Adrenal gland (tissue), 12 donors: ENCODE results near the gene MTUS2. TPM values are rescaled to one million over a fixed set of nuclear protein-coding genes. Genes with fewer than 3 reads are reported as not detected.

Source experiments
- DNase-seq, 7 donors: peaks; one replicate each; pipeline ENCODE4 v3.0.0-alpha.2; 2019 to 2020
- H3K27ac ChIP-seq, 5 donors: fragments of 200-600 bp; sonication (generic) in 4 of 5; 1 replicate in 3 of 5; 2 replicates in 2 of 5; pipeline versions ENCODE4 v1.5.1 to v1.8.0; 2016 to 2020; ENCODE audit warnings: mild to moderate bottlenecking in 1 of 5
- H3K27me3 ChIP-seq: fragments of 200-600 bp; 2 replicates; pipeline ENCODE4 v1.8.0; 2021
- H3K36me3 ChIP-seq, 2 donors: fragments of 200-600 bp; replicated peaks in 1 of 2; 1 replicate in 1 of 2; 2 replicates in 1 of 2; pipeline versions ENCODE4 v1.5.1 to v1.8.0; 2018 to 2022
- H3K4me1 ChIP-seq, 2 donors: fragments of 200-600 bp; replicated peaks in 1 of 2; 1 replicate in 1 of 2; 2 replicates in 1 of 2; pipeline versions ENCODE4 v1.5.1 to v1.8.0; 2018 to 2021
- H3K4me3 ChIP-seq, 4 donors: fragments of 200-600 bp; sonication (generic) in 3 of 4; one replicate each; pipeline ENCODE4 v1.5.1; 2016 to 2018
- H3K9me3 ChIP-seq, 3 donors: fragments of 200-600 bp; sonication (generic) in 1 of 3; replicated peaks in 1 of 3; 1 replicate in 2 of 3; 2 replicates in 1 of 3; pipeline versions ENCODE4 v1.5.1 to v1.8.0; 2016 to 2021
- POLR2A ChIP-seq, 2 donors: fragments of 450-650 bp; IDR thresholded peaks; one replicate each; pipeline ENCODE4 v1.6.1; 2017; ENCODE audit warnings: antibody characterized with exemption in 2 of 2, mild to moderate bottlenecking in 2 of 2, moderate library complexity in 1 of 2
- WGBS, 4 donors: extraction: QIAGEN DNeasy Blood & Tissue Kit in 2 of 4; methylation state at CpG; one replicate each; pipeline versions ENCODE4 v1.1.5 to v1.1.7; 2013 to 2017; 5-methylcytosine and 5-hydroxymethylcytosine counted together
- intact Hi-C, 2 donors: fragments of 100-400 bp; cut with DNase I; formaldehyde crosslinking; loops; one replicate each; pipeline versions ENCODE4 v1.14.1 to v1.15.0; 2022 to 2023
- polyA plus RNA-seq, 3 donors: library from polyadenylated mRNA; stranded (reverse); fragments of 200-250 nt in 2 of 3; fragments of 350-450 nt in 1 of 3; fragmentation: Illumina TruSeq in 1 of 3; extraction: RNeasy Lipid Tissue Mini Kit (QIAGEN cat#74804) in 1 of 3; gene quantifications; one replicate each; pipeline ENCODE4 v1.2.3, GENCODE V29; 2013 to 2014
- small RNA-seq, 2 donors: library from RNA; depleted of rRNA; stranded (forward); fragments of <200 nt; gene quantifications; one replicate each; pipeline ENCODE3, GENCODE V24; 2016
- total RNA-seq, 9 donors: library from RNA; depleted of rRNA in 4 of 9; stranded (reverse); fragments of >200 nt in 4 of 9; fragments of 120-200 nt in 1 of 9; fragmentation: NEBNext Ultra II Directional in 1 of 9; extraction: Animal tissue kit (Norgen Biotek cat#: 25700) in 1 of 9; gene quantifications; one replicate each; pipeline versions ENCODE4 v1.1.0 to v1.2.4, GENCODE V29; 2013 to 2023
- TF ChIP-seq, protein P1 (sequence below), 6 experiments: fragments of 450-650 bp in 4 of 6; fragments of 200-600 bp in 2 of 6; sonication (generic) in 1 of 6; IDR thresholded peaks; 1 replicate in 5 of 6; 2 replicates in 1 of 6; pipeline versions ENCODE4 v1.5.1 to v1.8.0; 2016 to 2021; ENCODE audit warnings: antibody characterized with exemption in 6 of 6, mild to moderate bottlenecking in 2 of 6, moderate library complexity in 1 of 6
- donor health status: healthy with polysubstance abuse.
- donor health status: Bipolar disorder and iron deficiency.
- donor health status: DM: yes; HTN: yes; CAD: no.
- donor health status: DM: no; HTN: no; CAD: no.
- donor health status: DM: no; HTN: no; CAD: no.
- donor health status: DM: yes; HTN: yes; CAD: no.

MTUS2 gene
- total and polyA plus RNA-seq, 12 donors: 0.07 to 0.24 (median 0.14) TPM; not detected in 5

GRCh38 chr13:29550430-29550988 lies 730.4 kb downstream of the MTUS2 start:
- WGBS, 4 donors: 92 to 100% (median 95%) methylated on average over 4 to 5 of the region's 5 CpGs
- Histone ChIP-seq H3K4me1 (no peaks in the 10 kb centered on the region), H3K9me3 (no peaks in the 10 kb centered on the region), H3K36me3 (no peaks in the 10 kb centered on the region), H3K27ac (no peak overlapping the region), H3K27me3 (no peaks in the 10 kb centered on the region), H3K4me3 (no peak overlapping the region)
- TF ChIP-seq, protein P1, sequence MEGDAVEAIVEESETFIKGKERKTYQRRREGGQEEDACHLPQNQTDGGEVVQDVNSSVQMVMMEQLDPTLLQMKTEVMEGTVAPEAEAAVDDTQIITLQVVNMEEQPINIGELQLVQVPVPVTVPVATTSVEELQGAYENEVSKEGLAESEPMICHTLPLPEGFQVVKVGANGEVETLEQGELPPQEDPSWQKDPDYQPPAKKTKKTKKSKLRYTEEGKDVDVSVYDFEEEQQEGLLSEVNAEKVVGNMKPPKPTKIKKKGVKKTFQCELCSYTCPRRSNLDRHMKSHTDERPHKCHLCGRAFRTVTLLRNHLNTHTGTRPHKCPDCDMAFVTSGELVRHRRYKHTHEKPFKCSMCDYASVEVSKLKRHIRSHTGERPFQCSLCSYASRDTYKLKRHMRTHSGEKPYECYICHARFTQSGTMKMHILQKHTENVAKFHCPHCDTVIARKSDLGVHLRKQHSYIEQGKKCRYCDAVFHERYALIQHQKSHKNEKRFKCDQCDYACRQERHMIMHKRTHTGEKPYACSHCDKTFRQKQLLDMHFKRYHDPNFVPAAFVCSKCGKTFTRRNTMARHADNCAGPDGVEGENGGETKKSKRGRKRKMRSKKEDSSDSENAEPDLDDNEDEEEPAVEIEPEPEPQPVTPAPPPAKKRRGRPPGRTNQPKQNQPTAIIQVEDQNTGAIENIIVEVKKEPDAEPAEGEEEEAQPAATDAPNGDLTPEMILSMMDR (IDR thresholded peaks at IDR 0.05): no peak
- no peak for TF ChIP-seq POLR2A (IDR thresholded peaks at IDR 0.05)
- intact Hi-C loops: no loop called here
- DNase-seq: no peak

DNA sequence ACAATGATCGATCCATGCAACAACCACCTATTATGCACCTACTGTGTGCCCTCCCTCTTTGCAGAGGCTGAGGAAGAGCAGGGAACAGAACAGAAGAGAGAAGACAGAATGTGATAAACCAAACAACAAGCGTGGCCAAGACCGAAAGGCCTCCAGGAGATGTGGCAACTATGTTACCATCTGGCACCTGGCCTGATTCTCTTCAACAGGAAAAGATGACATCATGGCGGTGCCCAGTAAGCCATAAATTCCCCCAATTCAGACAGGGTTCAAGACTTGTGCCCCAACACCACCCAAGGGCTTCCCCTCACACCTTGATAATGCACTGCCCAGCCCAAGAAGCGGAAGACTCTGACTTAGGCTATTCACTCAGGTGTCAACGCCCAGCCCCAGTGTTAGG lies 731.1 kb downstream of the MTUS2 start:
- no peak overlapping the region for H3K4me3 ChIP-seq
- H3K27me3 ChIP-seq: no peaks in the 10 kb centered on the region
- no peaks in the 10 kb centered on the region for H3K9me3 ChIP-seq
- TF ChIP-seq, protein P1 (IDR thresholded peaks at IDR 0.05): no peak
- TF ChIP-seq POLR2A (IDR thresholded peaks at IDR 0.05): no peak
- 93 to 98% (median 95%) methylated on average over 6 of the region's 6 CpGs for WGBS, 4 donors
- DNase-seq: no peak
- no peaks in the 10 kb centered on the region for H3K4me1 ChIP-seq
- no peak overlapping the region for H3K27ac ChIP-seq
- intact Hi-C loops: no loop called here
- no peaks in the 10 kb centered on the region for H3K36me3 ChIP-seq

Small RNA genes within 50 kb of the gene (small RNA-seq; reads per million reads assigned to genes)
- 0 reads per million in 2 donors for gene AL359741.1

Other genes starting within 250 kb of the MTUS2 start
- gene POMP, start 161.2 kb upstream of the MTUS2 start, total RNA-seq: 100 to 1,000 TPM in 2 of 9 donors, 10 to 100 TPM in 7; 43.4 to 187 (median 65.6) TPM
- gene POMP, start 161.2 kb upstream of the MTUS2 start, polyA plus RNA-seq: 100 to 1,000 TPM in 1 of 3 donors, 10 to 100 TPM in 2; 40.1 to 129 (median 61.9) TPM
- gene SLC46A3, start 101.4 kb upstream of the MTUS2 start, total RNA-seq: 10 to 100 TPM; 13.9 to 87.4 (median 32.9) TPM
- 10 to 100 TPM; 10.1 to 36.1 (median 17.1) TPM for gene SLC46A3, start 101.4 kb upstream of the MTUS2 start, polyA plus RNA-seq